HEK293 (cell line): ENCODE measurements around the gene KCTD19.

Experiments
- BCL11A ChIP-seq: fragments of 450-650 bp; formaldehyde crosslinking; IDR thresholded peaks from 2 replicates; pipeline ENCODE4 v1.5.1; 2016; ENCODE audit warnings: low read depth, missing biosample characterization, missing genetic modification characterization
- CTCF ChIP-seq: fragments of 450-650 bp; formaldehyde crosslinking; IDR thresholded peaks from 2 replicates; pipeline ENCODE4 v1.5.1; 2016; ENCODE audit warnings: missing biosample characterization, missing genetic modification characterization
- KLF16 ChIP-seq: fragments of 450-650 bp; formaldehyde crosslinking; IDR thresholded peaks from 2 replicates; pipeline ENCODE4 v1.5.1; 2017; ENCODE audit warnings: missing biosample characterization, missing genetic modification characterization
- TCF7L2 ChIP-seq: IDR thresholded peaks from 2 replicates; pipeline ENCODE4 v1.6.1; 2011; ENCODE audit warnings: low read depth, mild to moderate bottlenecking, inconsistent platforms, low read length, moderate library complexity, borderline replicate concordance
- TSHZ1 ChIP-seq: fragments of 450-650 bp; formaldehyde crosslinking; IDR thresholded peaks from 2 replicates; pipeline ENCODE4 v1.5.1; 2016; ENCODE audit warnings: missing biosample characterization, missing genetic modification characterization, borderline replicate concordance
- YY1 ChIP-seq: fragments of 450-650 bp; formaldehyde crosslinking; IDR thresholded peaks from 2 replicates; pipeline ENCODE4 v1.5.1; 2018; ENCODE audit warnings: missing biosample characterization, missing genetic modification characterization
- TF ChIP-seq, protein P1 (sequence below): fragments of 450-650 bp; formaldehyde crosslinking; IDR thresholded peaks from 2 replicates; pipeline ENCODE4 v1.5.1; 2016; ENCODE audit warnings: missing biosample characterization, missing genetic modification characterization

- no peak for TF ChIP-seq BCL11A
- no peak for TF ChIP-seq CTCF (tag by site-specific recombination)
- TF ChIP-seq, protein P1, sequence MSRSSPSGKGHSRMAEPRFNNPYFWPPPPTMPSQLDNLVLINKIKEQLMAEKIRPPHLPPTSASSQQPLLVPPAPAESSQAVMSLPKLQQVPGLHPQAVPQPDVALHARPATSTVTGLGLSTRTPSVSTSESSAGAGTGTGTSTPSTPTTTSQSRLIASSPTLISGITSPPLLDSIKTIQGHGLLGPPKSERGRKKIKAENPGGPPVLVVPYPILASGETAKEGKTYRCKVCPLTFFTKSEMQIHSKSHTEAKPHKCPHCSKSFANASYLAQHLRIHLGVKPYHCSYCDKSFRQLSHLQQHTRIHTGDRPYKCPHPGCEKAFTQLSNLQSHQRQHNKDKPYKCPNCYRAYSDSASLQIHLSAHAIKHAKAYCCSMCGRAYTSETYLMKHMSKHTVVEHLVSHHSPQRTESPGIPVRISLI (tag by site-specific recombination) = no peak
- TF ChIP-seq KLF16 (tag by site-specific recombination) = no peak
- TF ChIP-seq YY1 (tag by site-specific recombination) = no peak
- no peak for TF ChIP-seq TCF7L2
- no peak for TF ChIP-seq TSHZ1
Observed at GRCh38 chr16:67241008-67241900, 85.3 kb downstream of the KCTD19 start.
